ENCODE data around the gene BCL7A.

Gene BCL7A

GRCh38 chr12:122043476-122043875 lies 21.8 kb downstream of the BCL7A start:
- Histone ChIP-seq H3K27me3 (ENCODE audit: low read length) (no peaks in the 10 kb centered on the region), H3K4me3 (ENCODE audit: insufficient read depth, low read length, poor library complexity, severe bottlenecking) (no peak overlapping the region), H4K20me1 (ENCODE audit: low read depth, low read length) (peaks cover 4% of the 10 kb centered on the region; the same call in 1 of the 2 replicates), H3K27ac (ENCODE audit: low read depth, low read length) (no peak overlapping the region), H3F3A (ENCODE audit: insufficient read depth) (peaks cover 19% of the 10 kb centered on the region; the same call in 1 of the 2 replicates), H3K79me2 (ENCODE audit: insufficient read depth, low read length) (peaks cover 51% of the 10 kb centered on the region), H3K9me2 (replicated peaks; ENCODE audit: insufficient read depth, low read length) (no peaks in the 10 kb centered on the region), H3K36me3 (ENCODE audit: low read length) (peaks cover 34% of the 10 kb centered on the region; the same call in 1 of the 2 replicates), H3K4me2 (ENCODE audit: low read depth, low read length, poor library complexity, severe bottlenecking) (no peak overlapping the region), H3K9me3 (ENCODE audit: insufficient read depth, low read length) (no peaks in the 10 kb centered on the region), H2AFZ (ENCODE audit: low read depth, low read length, severe bottlenecking) (no peak overlapping the region), H3K9ac (ENCODE audit: low read length) (no peak overlapping the region)
- TF ChIP-seq CTCF (IDR thresholded peaks at IDR 0.05; ENCODE audit: insufficient read depth, low read length, poor library complexity, severe bottlenecking) (no peak), EZH2phosphoT487 (conservative IDR thresholded peaks at IDR 0.05; ENCODE audit: low read length) (no peak)

GRCh38 chr12:122045262-122045661 lies 23.6 kb downstream of the BCL7A start:
- H3K4me3 ChIP-seq (ENCODE audit: insufficient read depth, low read length, poor library complexity, severe bottlenecking) = no peak overlapping the region
- H3K4me2 ChIP-seq (ENCODE audit: low read depth, low read length, poor library complexity, severe bottlenecking) = no peak overlapping the region
- no peaks in the 10 kb centered on the region for H3K27me3 ChIP-seq (ENCODE audit: low read length)
- no peak overlapping the region for H3K27ac ChIP-seq (ENCODE audit: low read depth, low read length)
- H3K79me2 ChIP-seq (ENCODE audit: insufficient read depth, low read length) = peaks cover 42% of the 10 kb centered on the region; the same call in 1 of the 2 replicates
- H3K36me3 ChIP-seq (ENCODE audit: low read length) = peaks cover 31% of the 10 kb centered on the region; the same call in 1 of the 2 replicates
- no peaks in the 10 kb centered on the region for H3K9me2 ChIP-seq (replicated peaks; ENCODE audit: insufficient read depth, low read length)
- H3K9ac ChIP-seq (ENCODE audit: low read length) = no peak overlapping the region
- no peaks in the 10 kb centered on the region for H4K20me1 ChIP-seq (ENCODE audit: low read depth, low read length)
- H2AFZ ChIP-seq (ENCODE audit: low read depth, low read length, severe bottlenecking) = no peak overlapping the region
- no peaks in the 10 kb centered on the region for H3K9me3 ChIP-seq (ENCODE audit: insufficient read depth, low read length)
- TF ChIP-seq CTCF (IDR thresholded peaks at IDR 0.05; ENCODE audit: insufficient read depth, low read length, poor library complexity, severe bottlenecking) (no peak), EZH2phosphoT487 (conservative IDR thresholded peaks at IDR 0.05; ENCODE audit: low read length) (no peak)
- H3F3A ChIP-seq (ENCODE audit: insufficient read depth) = peaks cover 13% of the 10 kb centered on the region; the same call in 1 of the 2 replicates

- Histone ChIP-seq H3F3A (ENCODE audit: insufficient read depth) (peaks cover 15% of the 10 kb centered on the region; the same call in 1 of the 2 replicates), H3K4me2 (ENCODE audit: low read depth, low read length, poor library complexity, severe bottlenecking) (no peak overlapping the region), H3K9me2 (replicated peaks; ENCODE audit: insufficient read depth, low read length) (no peaks in the 10 kb centered on the region), H3K9ac (ENCODE audit: low read length) (no peak overlapping the region), H3K79me2 (ENCODE audit: insufficient read depth, low read length) (peaks cover 38% of the 10 kb centered on the region; the same call in 1 of the 2 replicates), H3K36me3 (ENCODE audit: low read length) (peaks cover 30% of the 10 kb centered on the region; the same call in 1 of the 2 replicates), H4K20me1 (ENCODE audit: low read depth, low read length) (no peaks in the 10 kb centered on the region), H3K27ac (ENCODE audit: low read depth, low read length) (no peak overlapping the region), H2AFZ (ENCODE audit: low read depth, low read length, severe bottlenecking) (no peak overlapping the region), H3K4me3 (ENCODE audit: insufficient read depth, low read length, poor library complexity, severe bottlenecking) (no peak overlapping the region), H3K27me3 (ENCODE audit: low read length) (no peaks in the 10 kb centered on the region), H3K9me3 (ENCODE audit: insufficient read depth, low read length) (no peaks in the 10 kb centered on the region)
- no peak for TF ChIP-seq EZH2phosphoT487 (conservative IDR thresholded peaks at IDR 0.05; ENCODE audit: low read length)
- TF ChIP-seq CTCF (IDR thresholded peaks at IDR 0.05; ENCODE audit: insufficient read depth, low read length, poor library complexity, severe bottlenecking) = no peak
Measured at GRCh38 chr12:122046145-122046544, 24.5 kb downstream of the BCL7A start.

Measured in SU-DHL-6 (cell line).